NCI-H1694 (cell line): ENCODE results near the gene TRIM56.
"Not testable (repeated sequence)": the region's sequence is repeated elsewhere in the genome, so short reads cannot be mapped to it uniquely, and the experiment has no call there.

Experiments
- DNase-seq: peaks from one replicate; lab custom pipeline; 2025; lab: John Stamatoyannopoulos, UW

TRIM56 gene, protein sequence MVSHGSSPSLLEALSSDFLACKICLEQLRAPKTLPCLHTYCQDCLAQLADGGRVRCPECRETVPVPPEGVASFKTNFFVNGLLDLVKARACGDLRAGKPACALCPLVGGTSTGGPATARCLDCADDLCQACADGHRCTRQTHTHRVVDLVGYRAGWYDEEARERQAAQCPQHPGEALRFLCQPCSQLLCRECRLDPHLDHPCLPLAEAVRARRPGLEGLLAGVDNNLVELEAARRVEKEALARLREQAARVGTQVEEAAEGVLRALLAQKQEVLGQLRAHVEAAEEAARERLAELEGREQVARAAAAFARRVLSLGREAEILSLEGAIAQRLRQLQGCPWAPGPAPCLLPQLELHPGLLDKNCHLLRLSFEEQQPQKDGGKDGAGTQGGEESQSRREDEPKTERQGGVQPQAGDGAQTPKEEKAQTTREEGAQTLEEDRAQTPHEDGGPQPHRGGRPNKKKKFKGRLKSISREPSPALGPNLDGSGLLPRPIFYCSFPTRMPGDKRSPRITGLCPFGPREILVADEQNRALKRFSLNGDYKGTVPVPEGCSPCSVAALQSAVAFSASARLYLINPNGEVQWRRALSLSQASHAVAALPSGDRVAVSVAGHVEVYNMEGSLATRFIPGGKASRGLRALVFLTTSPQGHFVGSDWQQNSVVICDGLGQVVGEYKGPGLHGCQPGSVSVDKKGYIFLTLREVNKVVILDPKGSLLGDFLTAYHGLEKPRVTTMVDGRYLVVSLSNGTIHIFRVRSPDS

DNA sequence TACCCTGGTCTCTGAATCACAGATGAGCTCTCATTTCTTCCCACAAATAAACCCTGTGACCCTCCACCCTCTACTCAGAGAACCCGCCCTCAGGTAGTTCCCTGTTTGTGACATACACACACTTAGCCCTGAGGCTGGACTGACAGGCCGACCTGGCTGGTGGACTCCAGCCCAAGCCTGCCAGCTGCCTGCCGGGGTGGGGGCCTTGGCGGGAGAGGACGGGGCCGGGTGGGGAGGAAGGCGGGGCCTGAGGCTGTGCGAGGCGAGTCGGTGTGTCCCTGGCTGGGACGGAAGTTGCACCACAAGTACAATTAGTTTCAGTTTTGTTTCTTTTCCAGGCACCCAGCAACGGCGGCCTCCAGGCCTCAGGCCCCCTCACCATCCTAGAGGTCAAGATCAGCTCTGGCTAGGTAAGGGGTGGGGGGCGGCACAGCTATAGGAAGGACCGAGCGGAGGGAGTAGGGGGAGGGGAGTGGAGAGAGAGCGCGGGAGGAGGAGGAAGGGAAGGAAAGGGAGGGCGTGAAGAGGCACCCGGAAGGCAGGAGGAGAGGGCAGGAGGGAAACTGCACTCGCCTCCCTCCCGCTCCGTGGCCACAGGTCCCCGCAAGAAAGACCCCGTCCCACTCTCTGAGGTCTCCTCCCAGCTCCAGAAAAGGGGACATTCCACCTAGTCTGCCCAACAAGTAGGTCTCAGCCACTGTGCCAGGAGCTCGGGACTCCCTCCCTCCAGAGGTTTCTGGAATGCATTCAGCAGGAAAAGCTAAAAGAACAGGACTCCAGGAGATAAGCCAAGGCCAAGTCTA, at the start of gene TRIM56:
Gene TRIM56, plus strand, starts transcription at position 320 of the 803 bp plus-strand sequence. CDS start 1,832 bp downstream, outside the sequence.
- DNase-seq = no peak

DNA sequence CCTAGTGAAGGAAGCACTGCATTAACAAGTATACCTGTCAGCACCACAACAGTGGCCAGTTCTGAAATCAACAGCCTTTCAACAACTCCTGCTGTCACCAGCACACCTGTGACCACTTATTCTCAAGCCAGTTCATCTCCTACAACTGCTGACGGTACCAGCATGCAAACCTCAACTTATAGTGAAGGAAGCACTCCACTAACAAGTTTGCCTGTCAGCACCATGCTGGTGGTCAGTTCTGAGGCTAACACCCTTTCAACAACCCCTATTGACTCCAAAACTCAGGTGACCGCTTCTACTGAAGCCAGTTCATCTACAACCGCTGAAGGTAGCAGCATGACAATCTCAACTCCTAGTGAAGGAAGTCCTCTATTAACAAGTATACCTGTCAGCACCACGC, 49.3 kb upstream of the TRIM56 start:
- no peak for DNase-seq

DNA sequence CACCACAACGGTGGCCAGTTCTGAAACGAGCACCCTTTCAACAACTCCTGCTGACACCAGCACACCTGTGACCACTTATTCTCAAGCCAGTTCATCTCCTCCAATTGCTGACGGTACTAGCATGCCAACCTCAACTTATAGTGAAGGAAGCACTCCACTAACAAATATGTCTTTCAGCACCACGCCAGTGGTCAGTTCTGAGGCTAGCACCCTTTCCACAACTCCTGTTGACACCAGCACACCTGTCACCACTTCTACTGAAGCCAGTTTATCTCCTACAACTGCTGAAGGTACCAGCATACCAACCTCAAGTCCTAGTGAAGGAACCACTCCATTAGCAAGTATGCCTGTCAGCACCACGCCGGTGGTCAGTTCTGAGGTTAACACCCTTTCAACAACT, 44.0 kb upstream of the TRIM56 start:
- DNase-seq = not testable (repeated sequence)

DNA sequence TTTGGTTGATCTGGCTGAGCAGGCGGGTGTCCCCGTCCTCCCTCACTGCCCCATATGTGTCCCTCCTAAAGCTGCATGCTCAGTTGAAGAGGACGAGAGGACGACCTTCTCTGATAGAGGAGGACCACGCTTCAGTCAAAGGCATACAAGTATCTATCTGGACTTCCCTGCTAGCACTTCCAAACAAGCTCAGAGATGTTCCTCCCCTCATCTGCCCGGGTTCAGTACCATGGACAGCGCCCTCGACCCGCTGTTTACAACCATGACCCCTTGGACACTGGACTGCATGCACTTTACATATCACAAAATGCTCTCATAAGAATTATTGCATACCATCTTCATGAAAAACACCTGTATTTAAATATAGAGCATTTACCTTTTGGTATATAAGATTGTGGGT, 26.9 kb upstream of the TRIM56 start:
- DNase-seq = no peak

DNA sequence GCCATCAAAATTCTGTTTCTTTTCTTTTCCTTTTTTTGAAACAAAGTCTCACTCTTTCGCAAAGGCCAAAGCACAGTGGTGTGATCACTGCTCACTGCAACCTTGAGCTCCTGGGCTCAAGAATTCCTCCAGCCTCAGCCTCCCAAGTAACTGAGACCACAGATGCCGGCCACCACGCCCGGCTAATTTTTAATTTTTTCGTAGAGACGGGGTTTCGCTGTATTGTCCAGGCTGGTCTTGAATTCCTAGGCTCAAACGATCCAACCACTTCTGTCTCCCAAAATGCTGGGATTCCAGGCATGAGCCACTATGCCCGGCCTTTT, 25.7 kb upstream of the TRIM56 start:
- no peak for DNase-seq

DNA sequence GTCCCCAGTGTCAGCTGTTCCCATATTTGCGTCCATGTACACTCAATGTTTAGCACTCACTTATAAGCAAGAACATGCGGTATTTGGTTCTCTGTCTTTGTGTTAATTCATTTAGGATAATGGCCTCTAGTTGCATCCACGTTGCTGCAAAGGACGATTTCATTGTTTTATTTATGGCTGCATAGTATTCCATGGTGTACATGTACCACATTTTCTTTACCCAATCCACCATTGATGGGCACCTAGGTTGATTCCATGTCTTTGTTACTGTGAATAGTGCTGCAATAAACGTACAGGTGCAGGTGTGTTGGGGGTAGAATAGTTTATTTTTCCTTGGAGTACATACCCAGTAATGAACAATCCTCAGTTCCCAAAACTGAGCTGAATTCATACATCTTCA, 24.3 kb upstream of the TRIM56 start:
- no peak for DNase-seq

DNA sequence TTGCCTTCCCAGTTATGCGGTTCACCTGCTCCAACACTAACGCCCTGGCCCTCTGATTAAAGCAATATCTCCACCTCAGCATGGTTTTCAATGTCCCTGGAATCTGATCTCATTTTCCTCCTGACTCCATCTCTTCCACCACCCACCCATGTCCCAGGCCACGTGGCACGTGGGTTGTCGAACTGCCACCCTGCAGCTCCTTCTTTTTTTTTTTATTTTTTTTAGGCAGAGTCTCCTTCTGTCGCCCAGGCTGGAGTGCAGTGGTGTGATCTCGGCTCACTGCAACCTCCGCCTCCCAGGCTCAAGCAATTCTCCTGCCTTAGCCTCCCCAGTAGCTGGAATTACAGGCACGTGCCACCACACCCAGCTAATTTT, 21.1 kb upstream of the TRIM56 start:
- not testable (repeated sequence) for DNase-seq

DNA sequence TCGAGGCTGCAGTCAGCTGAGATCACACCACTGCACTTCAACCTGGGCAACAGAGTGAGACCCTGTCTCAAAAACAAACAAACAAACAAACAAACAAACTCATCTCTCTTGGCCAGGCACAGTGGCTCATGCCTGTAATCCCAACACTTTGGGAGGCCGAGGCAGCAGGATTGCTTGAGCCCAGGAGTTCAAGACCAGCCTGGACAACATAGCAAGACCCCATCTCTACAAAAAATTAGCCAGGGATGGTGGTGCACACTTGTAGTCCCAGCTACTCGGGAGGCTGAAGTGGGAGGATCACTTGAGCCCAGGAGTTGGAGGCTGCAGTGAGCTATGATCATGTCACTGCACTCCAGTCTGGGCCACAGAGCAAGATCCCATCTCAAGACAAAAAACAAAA, 20.1 kb upstream of the TRIM56 start:
- DNase-seq = not testable (repeated sequence)

DNA sequence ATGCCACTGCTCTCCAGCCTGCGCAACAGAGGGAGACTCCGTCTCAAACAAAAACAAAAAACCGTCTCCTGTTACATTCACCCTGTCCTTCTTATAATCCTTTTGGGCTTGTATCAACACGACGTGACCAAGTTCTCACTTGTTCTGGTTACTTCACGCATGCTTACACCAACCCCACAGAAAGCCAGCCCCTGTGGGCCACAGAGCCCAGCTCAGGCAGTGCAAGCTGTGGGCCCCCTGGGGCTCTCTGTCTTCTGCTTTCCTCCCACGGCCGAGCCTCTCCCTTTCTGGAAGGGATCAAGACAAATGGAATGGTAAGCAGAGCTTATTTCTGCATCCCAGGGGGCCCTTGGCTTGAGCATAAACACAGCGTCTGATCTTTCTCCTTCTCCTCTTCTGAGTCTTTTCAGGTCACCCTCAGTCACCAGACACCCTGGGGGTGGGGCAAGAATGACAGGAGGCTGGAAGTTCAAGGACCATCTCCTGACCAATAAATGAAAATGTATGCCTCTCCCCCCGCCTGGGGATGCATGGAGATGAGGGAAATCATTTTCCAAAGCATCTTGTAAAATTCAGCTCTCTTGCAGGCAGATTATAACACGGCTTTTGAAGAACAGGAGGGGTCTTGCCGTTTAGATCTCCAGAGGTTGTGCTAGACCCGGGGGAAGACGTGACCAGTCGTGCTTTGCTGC, 19.0 kb upstream of the TRIM56 start:
- no peak for DNase-seq

DNA sequence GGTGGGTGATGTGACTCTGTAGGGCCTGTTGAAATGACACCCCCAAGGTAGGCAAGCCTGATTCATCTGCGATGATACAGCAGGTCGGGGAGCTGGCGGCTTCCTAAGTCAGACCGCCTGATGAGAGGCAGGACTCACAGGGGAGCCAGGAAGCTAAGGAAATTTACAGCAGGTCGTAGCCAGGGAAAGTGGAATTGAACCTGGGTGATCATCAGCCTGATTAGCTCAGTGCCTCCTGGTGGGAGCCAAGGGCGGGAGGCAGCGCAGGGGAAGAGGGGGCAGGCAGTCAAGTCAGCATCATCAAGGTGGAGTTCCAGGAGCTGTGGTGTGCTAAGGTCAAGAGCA, 18.5 kb upstream of the TRIM56 start:
- DNase-seq = no peak

DNA sequence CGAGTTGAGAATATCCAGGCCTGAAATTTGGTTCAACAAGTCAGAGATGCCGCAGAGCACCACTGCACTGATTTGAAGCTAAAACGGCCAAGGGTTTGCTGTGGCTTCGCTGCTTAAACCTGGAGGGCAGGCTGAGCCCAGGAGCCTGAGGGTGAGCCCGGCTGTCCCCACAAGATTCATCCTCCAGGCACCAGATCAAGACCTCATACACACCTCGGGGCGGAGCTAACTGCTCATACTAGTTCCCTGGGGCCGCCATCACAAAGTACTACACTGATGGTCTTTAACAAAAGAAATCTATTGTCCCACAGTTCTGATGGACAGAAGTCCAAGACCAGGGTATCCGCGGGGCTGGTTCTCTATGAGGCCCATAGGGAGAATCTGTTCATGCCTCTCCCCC, 16.9 kb upstream of the TRIM56 start:
- no peak for DNase-seq

DNA sequence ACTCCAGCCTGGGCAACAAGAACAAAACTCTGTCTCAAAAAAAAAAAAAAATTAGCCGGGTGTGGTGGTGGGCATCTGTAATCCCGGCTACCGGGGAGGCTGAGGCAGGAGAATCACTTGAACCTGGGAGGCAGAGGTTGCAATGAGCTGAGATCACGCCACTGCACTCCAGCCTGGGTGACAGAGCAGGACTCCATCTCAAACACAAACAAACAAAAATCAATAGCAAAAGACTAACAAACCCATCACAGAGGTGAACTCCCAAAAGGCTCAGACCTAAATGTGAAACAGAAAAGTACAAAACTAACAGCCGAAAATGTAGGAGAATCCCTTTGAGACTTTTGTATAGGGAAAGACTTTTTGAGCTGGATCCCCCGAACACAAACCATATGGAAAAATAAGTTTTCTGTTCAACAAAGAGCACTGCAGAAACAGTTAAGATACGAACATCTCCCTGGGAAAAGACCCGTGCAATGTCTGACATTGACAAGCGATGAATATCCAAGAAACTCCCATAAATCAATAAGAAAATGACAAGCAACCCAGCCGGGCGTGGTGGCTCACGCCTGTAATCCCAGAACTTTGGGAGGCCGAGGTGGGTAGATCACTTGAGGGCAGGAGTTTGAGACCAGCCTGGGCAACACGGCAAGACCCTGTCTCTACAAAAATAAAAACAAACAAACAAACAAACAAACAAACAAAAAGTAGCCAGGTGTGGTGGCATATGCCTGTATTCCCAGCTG, 13.7 kb upstream of the TRIM56 start:
- DNase-seq = not testable (repeated sequence)

DNA sequence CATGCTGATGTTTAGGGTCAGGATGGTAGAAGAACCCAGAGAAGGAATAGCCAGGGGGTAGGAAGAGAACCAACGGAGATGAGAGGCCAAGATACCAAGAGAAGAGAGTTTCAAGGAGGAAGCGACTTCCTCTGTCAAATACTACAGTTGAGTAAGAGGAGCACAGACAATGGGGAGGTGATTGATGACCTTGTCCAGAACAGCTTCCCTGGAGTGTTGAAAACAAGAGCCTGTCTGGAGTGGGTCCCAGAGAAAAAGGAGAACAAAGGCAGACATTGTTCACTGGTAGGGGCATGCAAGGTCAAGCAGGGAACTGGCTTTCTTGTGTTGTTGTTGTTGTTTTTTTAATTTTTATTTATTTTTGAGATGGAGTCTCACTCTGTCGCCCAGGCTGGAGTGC, 9.6 kb upstream of the TRIM56 start:
- no peak for DNase-seq

DNA sequence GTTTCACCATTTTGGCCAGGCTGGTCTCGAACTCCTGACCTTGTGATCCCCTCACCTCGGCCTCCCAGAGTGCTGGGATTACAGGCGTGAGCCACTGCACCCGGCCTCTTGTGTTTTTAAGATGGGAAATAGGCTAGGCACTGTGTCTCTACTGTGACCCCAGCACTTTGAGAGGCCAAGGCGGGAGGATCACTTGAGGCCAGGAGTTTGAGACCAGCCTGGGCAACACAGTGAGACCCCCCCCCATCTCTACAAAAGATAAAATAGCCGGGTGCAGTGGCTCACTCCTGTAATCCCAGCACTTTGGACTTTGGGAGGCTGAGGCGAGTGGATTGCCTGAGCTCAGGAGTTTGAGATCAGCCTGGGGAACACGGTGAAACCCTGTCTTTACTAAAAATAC, 9.1 kb upstream of the TRIM56 start:
- not testable (repeated sequence) for DNase-seq

DNA sequence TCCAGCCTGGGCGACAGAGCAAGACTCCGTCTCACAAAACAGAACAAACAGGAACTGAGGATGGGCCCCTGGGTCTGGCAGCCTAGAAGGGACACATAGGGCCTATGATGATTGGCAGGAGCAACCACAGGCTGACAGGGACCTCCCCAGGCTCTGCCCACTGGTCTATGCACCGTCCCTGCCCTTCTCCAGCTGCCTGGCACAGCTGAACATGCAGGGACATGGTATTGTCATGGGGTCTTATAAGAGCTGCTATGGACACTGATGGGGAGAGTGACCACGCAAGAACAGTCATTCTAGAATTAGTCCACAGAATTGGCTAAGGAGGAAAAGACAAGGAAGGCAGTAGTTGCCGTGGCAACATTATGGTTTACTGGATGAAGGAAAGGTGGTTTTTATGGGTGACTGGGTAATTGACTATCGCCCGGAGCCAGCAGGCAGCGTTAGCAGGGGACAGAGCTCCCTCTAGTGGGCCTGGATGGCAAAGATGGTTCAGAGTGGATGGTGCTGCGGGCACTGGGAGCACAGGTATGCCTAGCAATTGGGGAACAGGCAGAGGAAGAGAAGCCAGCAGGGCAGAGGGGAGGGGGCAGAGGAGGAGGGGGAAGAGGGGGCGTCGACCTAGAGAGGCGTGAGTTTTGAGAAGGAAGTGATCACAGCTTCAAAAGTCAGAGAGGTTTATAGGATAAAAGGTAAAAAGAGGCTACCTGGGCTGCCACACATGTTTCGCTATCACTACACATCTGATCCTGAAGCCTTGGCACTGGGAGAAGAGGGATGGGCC, 7.8 kb upstream of the TRIM56 start:
- DNase-seq = peak; percentile 80

DNA sequence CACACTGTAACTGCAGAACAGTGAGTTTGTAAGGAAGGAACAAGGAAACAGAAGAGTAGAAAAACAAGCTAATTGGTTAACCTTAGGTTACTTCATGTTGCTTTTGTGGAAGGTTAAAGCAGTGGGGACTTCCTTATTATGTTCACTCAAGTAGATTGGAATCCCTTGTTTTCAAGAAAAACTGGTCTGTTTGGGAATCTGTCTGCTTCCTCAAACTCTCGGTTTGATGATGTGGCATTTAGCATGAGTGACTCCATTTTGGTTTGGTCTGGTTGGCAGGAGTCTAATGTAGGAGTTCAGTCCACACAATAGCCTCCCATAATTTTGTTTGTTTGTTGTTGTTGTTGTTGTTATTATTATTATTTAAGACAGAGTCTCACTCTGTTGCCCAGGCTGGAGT, 3.8 kb upstream of the TRIM56 start:
- no peak for DNase-seq

DNA sequence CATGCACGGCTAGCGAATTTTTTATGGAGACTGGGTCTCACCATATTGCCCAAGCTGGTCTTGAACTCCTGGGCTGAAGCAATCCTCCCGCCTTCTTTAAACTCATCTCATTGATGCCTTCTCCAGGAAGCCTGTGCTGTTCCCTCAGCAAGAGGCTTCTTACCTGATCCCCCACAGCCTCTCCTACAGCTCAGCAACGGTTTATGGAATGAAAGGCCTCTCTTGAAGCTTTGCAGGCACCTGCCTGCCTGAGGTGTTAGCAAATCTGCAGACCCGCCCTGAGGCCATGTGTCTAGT, 468 bp upstream of the TRIM56 start:
- DNase-seq = no peak

DNA sequence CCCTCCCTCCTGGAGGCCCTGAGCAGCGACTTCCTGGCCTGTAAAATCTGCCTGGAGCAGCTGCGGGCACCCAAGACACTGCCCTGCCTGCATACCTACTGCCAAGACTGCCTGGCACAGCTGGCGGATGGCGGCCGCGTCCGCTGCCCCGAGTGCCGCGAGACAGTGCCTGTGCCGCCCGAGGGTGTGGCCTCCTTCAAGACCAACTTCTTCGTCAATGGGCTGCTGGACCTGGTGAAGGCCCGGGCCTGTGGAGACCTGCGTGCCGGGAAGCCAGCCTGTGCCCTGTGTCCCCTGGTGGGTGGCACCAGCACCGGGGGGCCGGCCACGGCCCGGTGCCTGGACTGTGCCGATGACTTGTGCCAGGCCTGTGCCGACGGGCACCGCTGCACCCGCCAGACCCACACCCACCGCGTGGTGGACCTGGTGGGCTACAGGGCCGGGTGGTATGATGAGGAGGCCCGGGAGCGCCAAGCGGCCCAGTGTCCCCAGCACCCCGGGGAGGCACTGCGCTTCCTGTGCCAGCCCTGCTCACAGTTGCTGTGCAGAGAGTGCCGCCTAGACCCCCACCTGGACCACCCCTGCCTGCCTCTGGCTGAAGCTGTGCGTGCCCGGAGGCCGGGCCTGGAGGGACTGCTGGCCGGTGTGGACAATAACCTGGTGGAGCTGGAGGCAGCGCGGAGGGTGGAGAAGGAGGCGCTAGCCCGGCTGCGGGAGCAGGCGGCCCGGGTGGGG, 2.2 kb downstream of the TRIM56 start:
- no peak for DNase-seq

DNA sequence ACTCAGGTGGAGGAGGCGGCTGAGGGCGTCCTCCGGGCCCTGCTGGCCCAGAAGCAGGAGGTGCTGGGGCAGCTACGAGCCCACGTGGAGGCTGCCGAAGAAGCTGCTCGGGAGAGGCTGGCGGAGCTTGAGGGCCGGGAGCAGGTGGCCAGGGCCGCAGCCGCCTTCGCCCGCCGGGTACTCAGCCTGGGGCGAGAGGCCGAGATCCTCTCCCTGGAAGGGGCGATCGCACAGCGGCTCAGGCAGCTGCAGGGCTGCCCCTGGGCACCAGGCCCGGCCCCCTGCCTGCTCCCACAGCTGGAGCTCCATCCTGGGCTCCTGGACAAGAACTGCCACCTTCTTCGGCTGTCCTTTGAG, 2.8 kb downstream of the TRIM56 start:
- DNase-seq = no peak

DNA sequence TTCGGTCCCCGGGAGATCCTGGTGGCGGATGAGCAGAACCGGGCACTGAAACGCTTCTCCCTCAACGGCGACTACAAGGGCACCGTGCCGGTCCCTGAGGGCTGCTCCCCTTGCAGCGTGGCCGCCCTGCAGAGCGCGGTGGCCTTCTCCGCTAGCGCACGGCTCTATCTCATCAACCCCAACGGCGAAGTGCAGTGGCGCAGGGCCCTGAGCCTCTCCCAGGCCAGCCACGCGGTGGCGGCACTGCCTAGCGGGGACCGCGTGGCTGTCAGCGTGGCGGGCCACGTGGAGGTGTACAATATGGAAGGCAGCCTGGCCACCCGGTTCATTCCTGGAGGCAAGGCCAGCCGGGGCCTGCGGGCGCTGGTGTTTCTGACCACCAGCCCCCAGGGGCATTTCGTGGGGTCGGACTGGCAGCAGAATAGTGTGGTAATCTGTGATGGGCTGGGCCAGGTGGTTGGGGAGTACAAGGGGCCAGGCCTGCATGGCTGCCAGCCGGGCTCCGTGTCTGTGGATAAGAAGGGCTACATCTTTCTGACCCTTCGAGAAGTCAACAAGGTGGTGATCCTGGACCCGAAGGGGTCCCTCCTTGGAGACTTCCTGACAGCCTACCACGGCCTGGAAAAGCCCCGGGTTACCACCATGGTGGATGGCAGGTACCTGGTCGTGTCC, 3.7 kb downstream of the TRIM56 start:
- no peak for DNase-seq
